A549 (cell line): ENCODE data around the gene GALNT18.

ENCODE experiments used
- ATOH8 ChIP-seq: fragments of 250-450 bp; sonication (Bioruptor Pico); IDR thresholded peaks from 2 replicates; pipeline ENCODE4 v1.5.0; 2020; ENCODE audit warnings: low read depth, mild to moderate bottlenecking, moderate library complexity
- CTCF ChIP-seq: fragments of >200 bp; sonication (Bioruptor Twin); formaldehyde crosslinking; IDR thresholded peaks from 3 replicates; pipeline ENCODE4 v1.5.1; 2016
- FOSB ChIP-seq: fragments of 250-450 bp; sonication (Bioruptor Pico); IDR thresholded peaks from 2 replicates; pipeline ENCODE4 v1.5.0; 2020; ENCODE audit warnings: mild to moderate bottlenecking, moderate library complexity
- MAFK ChIP-seq: fragments of 450-650 bp; IDR thresholded peaks from 2 replicates; pipeline ENCODE4 v1.6.1; 2014; ENCODE audit not compliant: partially characterized antibody
- MYC ChIP-seq: IDR thresholded peaks from 2 replicates; pipeline ENCODE4 v1.6.1; 2012; ENCODE audit warnings: mild to moderate bottlenecking, inconsistent platforms, low read length, improper control_type of control experiment, borderline replicate concordance
- POLR2A ChIP-seq: IDR thresholded peaks from 2 replicates; pipeline ENCODE4 v1.6.1; 2012; ENCODE audit warnings: mild to moderate bottlenecking, low read length
- REST ChIP-seq: fragments of 200-600 bp; sonication (generic); IDR thresholded peaks from 2 replicates; pipeline ENCODE4 v1.6.1; 2016; ENCODE audit warnings: antibody characterized with exemption, mild to moderate bottlenecking, moderate library complexity
- USF2 ChIP-seq: fragments of 450-650 bp; IDR thresholded peaks from 2 replicates; pipeline ENCODE4 v1.6.1; 2014; ENCODE audit warnings: antibody characterized with exemption

GRCh38 chr11:11545285-11546275 is 76.2 kb downstream of the GALNT18 start:
- TF ChIP-seq ATOH8 (CRISPR knock-in tag) (no peak), CTCF (no peak), MYC (no peak), USF2 (no peak), POLR2A (no peak), FOSB (CRISPR knock-in tag) (no peak), MAFK (no peak), REST (no peak)
